T-helper 22 cell (primary cell): ENCODE results near the gene TRDN.
"Not testable (repeated sequence)": the region's sequence is repeated elsewhere in the genome, so short reads cannot be mapped to it uniquely, and the experiment has no call there.

Source experiments
- DNase-seq: peaks from one replicate; pipeline ENCODE4 v3.0.0-alpha.2; 2020; ENCODE audit warnings: low read depth

The TRDN gene

DNA sequence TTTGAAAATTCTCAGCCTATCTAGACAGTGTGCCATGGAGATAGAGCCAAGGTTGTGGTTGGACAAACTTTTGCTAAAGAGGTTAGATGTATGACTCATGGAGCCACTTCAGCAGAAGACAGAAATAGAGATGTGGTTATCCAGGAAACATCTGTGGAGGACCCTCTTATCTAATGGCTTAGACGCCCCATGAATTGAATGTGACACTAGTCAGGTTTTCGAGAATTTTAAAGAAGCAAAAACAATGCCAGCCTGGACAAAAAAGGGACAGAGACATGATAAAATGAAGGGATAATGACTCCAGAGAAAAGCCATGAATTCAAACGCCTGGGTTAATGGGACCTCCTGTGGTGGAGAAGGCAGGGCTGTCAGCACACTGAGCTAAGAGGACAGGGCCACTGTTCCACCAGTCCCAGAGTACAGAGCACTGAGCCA, 360.2 kb downstream of the TRDN start:
- no peak for DNase-seq

DNA sequence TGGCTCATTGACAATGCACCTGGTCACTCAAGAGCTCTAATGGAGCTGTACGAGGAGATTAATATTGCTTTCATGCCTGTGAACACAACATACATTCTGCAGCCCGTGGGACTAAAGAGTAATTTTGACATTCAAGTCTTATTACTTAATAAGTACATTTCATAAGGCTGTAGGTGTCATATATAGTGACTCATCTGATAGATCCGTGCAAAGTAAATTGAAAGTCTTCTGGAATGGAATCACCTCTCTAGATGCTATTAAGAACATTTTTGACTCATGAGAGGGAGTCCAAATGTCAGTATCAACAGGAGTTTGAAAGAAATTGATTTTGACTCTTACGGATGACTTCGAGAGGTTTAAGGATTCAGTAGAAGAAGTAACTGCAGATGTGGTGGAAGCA, 372.8 kb downstream of the TRDN start:
- DNase-seq: no peak

DNA sequence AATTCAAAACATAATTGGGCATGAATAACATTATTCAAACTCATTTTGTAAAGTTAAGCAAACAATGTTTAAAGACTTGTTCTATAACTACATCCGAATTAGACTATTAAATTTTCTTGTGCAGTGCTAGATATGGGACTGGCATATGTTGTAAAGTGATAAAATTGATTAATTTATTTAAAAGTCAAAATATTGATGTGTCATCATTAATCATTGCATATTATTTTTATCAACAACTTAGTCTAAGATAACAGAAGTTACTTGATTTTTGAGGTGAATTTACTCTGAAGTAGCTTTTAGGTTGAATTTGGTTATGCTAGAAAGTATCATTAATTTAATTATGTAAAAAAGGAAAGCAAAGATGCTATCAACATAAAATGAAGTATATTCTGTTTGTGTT, 396.1 kb downstream of the TRDN start:
- no peak for DNase-seq

DNA sequence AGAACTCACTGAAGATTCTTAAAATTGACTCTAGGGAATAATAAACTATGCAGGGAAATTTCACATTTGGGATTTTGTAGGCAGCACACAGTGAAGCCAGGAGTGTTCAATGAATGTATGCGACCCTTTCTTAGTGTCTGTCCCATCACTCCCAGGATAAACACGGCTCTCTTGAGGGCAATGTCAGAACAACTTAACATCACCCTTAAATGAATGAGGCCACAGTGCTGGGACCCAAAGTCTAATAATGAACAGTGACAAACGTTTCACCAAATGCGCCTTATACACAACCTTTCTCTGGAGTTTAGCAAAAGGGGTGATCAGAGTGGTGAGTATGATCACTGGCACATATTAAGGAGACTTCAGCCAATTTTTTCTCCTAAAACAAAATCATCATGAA, 403.4 kb downstream of the TRDN start:
- DNase-seq: no peak

- not testable (repeated sequence) for DNase-seq
Measured at GRCh38 chr6:123227789-123228188, 409.0 kb downstream of the TRDN start.

GRCh38 chr6:123226398-123226797, 410.4 kb downstream of the TRDN start:
- DNase-seq: no peak

GRCh38 chr6:123224077-123224476, 412.7 kb downstream of the TRDN start:
- DNase-seq: no peak

DNA sequence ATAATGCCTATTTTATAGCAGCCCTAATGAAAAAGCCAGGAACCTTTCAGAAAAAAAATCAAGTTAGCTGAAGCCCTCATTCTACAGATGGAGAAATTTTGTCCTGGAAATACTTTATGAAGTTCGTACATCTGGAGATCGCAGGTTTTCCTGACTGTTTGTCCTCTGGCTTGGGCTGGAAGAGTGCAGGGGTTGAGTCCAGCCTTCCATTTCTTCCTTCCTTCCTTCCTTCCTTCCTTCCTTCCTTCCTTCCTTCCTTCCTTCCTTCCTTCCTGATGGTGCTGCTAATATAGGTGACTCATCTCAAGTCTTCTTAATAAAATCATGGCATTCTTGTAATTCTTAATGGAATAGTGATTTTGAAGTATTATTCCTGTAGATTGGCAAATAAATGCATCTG, 413.3 kb downstream of the TRDN start:
- DNase-seq: no peak

- DNase-seq: no peak
Measured at GRCh38 chr6:123215211-123215610, 421.5 kb downstream of the TRDN start.

DNA sequence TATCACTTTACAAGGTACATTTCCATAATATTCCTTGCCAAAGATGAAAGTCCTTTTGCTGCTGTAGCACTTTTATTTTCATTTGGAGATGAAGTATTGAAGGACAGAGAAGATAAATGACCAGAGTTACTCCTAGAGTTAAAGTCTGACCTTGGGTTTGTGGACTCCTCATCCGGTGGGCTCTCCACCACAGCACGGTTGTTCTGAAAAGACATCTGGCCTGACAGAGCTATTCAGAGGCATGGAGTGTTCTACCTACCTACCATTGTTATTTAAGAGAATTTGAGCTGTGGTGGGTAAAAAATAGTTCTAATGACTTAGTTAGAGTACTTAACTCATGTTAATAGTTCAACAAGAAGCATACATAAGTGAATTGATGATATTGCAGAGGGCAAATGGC, 422.3 kb downstream of the TRDN start:
- no peak for DNase-seq

DNA sequence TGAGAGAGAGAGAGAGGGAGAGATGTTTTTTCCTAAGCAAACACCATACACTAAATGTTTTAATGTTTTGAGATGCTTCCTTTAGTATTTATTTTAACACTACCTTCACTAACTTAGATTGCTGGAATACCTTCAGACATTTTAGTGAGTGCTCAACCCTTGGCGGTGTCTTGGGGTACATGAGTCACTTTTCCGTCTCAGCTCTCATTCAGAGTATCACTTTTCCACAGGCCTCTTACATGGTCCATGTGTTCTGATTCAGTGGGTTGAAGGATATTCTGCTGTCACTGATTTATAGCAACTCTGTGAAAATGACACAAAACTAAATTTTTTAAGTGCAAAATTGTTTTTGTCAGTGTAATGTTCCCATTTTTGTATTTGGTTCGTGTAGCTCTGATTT, 422.8 kb downstream of the TRDN start:
- no peak for DNase-seq

DNA sequence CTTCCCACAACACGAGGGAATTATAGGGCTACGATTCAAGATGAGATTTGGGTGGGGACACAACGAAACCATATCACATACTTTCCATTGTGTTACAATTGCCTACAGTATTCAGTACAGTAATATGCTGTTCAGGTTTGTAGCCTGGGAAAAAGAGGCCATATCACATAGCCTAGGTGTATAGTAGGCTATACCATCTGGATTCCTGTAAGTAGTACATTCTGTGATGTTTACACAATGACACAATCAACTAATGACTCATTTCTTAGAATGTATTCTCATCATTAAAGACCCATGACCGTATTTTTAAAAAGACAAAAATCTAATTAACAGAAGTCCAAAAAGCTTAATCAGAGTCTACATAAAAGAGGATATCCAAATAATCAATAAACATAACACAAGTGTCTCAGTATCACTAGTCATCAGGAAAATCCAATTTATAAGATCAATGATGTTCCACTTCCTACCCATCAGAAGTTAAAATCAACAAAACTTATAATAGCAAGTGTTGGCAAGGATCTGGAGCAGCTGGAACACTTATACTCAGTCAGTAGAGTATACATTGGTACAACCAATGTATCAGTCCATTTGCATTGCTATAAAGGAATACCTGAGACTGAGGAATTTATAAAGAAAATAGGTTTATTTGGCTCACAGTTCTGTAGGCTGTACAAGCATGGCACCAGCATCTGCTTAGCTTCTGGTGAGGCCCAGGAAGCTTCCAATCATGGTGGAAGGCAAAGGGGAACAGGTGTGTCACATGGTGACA, 424.8 kb downstream of the TRDN start:
- DNase-seq: no peak

- no peak for DNase-seq
Measured at GRCh38 chr6:123210645-123211044, 426.1 kb downstream of the TRDN start.

DNA sequence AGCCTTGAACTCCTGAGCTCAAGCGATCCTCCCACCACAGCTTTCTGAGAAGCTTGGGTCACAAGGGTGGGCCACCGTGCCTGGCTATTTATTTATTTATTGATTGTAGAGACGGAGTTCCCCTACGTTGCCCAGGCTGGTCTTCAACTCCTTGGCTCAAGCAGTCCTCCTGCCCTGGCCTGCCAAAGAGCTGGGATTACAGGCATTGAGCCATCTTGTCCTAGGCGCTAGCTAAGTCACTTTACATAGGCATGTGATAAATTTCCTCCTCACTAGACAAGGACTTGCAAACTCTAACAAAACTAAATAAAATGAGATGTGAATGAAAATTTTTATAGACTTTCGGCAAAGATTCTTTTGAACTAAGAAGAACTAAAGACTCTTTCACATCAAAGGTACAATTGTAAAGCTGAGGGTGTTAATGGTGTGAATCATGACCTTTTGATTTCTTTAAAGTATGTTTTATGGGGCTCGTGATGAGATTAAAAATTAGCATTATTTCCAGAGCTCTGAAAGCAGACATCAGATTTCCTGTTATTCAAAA, 428.7 kb downstream of the TRDN start:
- no peak for DNase-seq

GRCh38 chr6:123203928-123204327, 432.8 kb downstream of the TRDN start:
- no peak for DNase-seq

DNA sequence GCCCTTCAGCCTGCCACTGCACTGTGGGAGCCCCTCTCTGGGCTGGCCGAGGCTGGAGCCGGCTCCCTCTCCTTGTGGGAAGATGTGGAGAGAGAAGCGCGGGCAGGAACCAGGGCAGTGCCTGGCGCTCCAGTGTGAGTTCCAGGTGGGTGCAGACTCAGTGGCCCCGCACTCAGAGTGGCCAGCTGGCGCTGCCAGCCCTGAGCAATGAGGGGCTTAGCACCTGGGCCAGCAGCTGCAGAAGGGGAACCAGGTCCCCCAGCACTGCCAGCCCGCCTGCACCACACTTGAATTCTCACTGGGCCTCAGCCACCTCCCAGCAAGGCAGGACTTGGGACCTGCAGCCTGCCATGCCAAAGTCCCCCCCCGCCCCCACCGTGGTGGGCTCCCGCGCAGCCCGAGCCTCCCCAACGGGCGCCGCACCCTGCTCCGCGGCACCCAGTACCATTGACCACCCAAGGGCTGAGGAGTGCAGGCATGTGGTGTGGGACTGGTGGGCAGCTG, 434.8 kb downstream of the TRDN start:
- DNase-seq: no peak

- DNase-seq: no peak
Measured at GRCh38 chr6:123193298-123193697, 443.5 kb downstream of the TRDN start.

DNA sequence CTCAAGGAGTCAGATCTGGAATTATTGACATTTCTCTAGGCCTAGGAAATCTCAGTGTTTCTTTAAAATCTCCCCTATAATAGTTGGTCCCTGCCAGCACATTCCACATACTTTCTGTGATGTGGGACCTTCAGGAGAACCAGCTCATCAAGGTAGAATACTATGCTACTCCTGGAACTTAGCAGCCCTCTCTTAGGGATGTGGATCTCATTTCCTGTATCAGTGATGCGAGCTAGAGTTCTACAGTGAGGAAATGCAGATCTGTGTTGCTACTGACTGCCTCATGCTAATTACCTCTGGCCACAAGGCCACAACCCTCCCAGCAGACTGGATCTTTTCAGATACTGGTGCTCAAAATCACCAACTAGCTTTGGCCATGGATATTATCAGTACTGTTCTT, 446.9 kb downstream of the TRDN start:
- DNase-seq: no peak

- no peak for DNase-seq
Measured at GRCh38 chr6:123182998-123183397, 453.8 kb downstream of the TRDN start.

GRCh38 chr6:123176706-123177105, 460.0 kb downstream of the TRDN start:
- no peak for DNase-seq

- no peak for DNase-seq
Measured at GRCh38 chr6:123171341-123172115, 465.2 kb downstream of the TRDN start.

DNA sequence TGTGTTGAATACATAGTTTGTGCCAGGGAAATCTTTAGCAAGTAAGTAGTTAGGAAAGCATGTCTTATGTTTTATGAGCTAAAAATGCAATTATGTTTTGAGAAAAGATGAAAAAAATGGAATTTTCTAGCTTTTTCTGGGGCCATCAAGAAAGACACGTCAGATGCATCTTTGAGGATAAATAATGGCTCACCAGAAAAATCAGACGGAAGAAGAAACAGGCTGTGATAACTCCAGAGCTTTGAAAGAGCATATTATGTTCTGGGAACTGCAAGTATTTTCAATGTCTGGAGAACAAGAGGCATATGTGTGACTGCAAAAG, 467.0 kb downstream of the TRDN start:
- no peak for DNase-seq
